ENCODE measurements around the gene NPTX2.

The NPTX2 gene

DNA sequence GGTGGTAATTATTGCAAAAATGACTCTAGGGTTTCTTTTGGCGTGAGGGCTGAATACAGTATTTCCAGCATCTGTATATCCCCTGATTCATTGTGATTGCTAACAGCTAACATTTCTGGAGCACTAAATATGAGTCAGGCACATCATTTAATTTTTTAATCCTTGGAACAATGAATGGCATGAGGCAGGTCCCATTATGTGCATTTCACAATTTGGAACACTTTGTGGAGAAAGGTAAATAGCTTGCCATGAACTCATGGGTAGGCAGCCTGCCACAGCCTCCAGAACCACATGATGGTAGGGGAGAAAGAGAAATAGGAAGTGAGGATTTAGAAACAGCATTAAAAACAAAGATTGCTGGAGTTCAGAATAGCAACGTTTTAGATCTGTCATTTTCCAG lies 1.7 kb downstream of the NPTX2 start:
- DNase-seq = no peak

DNA sequence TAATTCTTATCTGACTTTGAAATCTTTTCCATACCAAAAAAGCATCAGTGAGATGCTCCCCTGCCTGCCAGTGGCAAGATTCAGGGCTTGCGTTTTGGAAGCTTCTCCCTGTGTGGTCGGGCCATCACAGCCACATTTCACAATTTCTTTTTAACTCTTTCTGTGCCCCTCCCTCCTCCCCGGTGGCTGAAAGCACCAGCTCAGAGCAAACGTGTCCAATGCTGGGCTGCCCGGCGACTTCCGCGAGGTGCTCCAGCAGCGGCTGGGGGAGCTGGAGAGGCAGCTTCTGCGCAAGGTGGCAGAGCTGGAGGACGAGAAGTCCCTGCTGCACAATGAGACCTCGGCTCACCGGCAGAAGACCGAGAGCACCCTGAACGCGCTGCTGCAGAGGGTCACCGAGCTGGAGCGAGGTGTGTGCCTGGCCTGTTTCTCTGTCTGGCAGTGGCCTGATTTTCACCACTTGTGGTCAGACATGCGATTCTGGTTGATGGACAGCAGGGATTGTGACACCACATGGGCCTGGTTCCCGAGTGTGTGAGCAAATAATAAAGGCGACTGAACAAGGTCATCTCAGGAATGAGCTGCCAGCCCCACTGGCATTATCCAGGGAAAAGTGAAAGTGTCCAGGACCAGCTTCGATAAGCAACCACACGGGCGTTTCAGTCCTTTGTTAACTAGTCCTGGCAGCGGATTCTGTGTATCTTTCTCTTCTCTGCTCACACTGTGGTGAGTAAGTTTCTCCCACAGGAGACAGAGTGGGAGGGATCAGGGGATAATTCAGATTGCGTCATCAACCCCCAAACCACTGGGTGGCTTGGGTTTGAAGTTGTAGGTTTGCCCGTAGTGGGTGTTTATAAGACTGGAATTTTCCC lies 2.6 kb downstream of the NPTX2 start:
- DNase-seq = peak; percentile 63

DNA sequence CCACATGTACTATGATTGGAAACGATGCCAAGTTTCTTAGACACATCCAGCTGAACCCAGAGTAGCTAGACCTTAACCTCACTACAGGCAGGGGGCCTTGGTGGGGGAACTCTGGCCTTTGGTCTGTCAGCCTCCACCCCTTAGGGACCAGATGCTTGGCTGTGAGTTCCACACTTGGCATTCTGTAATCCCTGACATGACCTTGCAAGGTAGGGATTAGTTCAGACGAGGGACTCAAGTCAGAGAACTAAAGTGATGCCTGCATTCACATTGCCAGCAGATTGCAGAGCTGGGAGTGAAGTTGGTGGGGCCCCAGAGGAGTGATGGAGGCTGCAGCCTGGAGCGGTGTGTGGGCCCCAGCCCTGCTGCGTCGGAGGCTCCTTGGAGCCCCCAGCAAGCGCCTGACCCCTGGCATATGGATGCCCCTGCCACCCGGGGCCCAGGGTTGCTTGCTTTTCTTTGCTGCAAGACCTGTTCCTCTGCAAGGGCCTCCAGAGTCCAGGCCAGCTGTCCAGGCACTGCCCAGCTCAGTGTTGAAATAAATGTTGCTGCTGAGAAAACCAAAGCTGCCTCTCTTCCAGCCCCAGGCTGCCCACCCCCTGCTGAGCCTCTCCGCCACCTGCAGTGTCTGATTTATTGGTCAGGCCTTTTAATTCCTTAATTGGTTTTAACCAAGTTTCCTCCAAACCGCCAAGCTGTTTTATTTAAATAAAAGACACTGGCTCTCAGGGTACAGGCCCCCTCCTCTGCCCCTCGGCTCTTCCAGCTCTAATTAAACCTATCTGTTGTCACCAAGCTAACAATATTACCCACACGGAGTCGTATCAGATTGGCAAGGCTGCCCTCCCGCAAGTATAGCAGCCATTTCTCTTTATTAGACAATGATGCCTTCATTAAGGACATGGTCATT lies 4.7 kb downstream of the NPTX2 start:
- DNase-seq = no peak

DNA sequence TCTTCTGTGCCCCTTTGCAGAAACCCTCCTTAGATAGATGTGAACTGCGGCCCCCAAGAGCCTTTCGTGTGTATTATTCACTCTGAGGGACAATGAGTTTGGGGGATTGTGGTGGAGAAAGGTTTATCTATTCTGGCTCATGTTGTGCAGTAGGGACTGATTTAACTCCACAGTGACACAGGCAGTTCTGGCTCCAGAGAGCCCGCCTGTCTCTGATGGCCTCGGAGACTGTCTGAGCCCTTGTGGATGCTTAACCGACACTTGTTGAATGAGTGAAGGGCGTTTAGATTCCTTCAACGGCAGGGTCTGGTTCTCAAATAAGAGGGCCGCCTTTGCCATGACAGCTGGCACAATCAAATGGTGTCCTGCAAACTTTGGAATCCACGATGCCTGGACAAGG lies 5.8 kb downstream of the NPTX2 start:
- no peak for DNase-seq

DNA sequence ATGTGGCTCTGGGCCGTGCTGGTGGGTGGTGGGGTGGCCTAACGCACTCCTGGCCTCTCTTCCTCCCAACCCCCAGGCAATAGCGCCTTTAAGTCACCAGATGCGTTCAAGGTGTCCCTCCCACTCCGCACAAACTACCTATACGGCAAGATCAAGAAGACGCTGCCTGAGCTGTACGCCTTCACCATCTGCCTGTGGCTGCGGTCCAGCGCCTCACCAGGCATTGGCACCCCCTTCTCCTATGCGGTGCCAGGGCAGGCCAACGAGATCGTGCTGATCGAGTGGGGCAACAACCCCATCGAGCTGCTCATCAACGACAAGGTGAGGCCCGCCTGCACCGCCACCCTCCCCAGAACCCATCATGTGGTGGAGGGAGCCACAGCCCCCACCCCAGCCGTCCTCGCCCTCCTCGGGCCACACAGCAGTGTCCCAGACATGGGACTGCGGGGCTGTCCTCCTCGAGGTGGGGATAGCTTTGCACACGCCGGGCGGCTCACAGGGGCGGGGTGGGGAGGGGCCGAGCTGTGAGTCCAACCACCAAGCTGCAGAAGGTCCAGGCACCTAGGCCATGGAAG lies 7.8 kb downstream of the NPTX2 start:
- no peak for DNase-seq

DNA sequence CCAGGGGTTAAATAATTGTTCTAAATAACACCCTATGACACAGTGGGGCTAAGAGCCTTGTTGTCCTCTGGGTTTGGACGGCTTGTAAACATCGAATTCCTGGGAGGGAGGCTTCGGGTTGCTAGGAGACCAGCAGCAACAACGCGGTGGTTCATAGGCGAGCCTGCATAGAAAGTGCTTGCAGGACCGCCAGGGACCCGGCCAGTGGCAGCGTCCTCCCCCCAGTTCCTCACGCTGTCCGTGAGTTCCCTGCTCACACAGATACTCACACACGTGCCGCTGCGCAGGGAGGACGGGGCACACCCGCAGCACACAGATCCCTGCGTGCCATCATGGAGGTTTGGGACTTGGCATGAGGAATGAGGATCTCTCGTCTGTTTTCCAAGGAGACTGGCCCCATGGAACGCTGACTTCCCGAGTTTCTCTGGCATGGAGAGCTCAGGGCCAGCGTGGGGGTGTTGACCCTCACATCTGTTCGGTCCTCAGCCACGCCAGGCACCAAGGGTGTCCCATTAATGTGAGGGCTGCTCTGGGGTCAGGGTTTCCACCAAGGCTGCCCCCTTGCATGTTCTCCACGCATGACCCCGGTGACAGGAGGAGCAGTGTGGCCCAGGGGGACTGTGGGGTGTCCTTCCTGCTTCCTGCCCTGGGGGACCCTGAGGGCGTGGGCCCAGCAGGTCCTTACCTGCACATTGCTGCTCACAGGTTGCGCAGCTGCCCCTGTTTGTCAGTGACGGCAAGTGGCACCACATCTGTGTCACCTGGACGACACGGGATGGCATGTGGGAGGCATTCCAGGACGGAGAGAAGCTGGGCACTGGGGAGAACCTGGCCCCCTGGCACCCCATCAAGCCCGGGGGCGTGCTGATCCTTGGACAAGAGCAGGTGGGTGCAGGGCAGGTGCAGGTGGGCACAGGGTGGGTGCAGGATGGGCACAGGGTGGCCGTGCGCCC lies 9.7 kb downstream of the NPTX2 start:
- DNase-seq = no peak

DNA sequence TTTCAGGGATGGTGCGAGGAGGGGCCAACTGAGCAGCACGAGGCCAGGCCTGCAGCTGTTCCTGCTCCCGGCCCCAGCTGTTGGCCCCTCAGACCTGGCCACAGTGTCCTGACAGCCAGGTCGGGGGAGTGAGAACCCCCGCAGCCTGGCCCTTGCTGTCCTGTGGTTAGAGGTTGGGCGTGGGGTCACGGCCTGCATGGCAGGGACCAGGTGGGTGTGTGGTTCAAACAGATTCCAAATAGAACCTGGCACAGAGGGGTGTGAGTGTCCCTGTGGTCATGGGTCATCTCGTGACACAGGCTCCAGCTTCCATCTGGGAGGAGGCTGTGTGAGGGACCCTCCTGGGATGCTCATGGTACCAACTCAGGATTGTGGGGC lies 10.3 kb downstream of the NPTX2 start:
- DNase-seq = no peak

DNA sequence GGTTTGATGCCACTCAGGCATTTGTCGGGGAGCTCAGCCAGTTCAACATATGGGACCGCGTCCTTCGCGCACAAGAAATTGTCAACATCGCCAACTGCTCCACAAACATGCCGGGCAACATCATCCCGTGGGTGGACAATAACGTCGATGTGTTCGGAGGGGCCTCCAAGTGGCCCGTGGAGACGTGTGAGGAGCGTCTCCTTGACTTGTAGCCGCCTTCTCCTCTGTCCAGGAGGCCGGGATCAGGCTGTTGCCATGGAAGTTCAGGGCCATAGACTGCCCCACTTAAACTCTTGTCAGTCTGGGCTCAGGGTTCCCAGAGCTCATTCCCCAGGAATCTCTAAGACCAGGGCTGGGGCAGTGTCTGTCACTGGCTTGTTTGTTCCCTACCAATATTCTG lies 11.3 kb downstream of the NPTX2 start:
- no peak for DNase-seq

DNA sequence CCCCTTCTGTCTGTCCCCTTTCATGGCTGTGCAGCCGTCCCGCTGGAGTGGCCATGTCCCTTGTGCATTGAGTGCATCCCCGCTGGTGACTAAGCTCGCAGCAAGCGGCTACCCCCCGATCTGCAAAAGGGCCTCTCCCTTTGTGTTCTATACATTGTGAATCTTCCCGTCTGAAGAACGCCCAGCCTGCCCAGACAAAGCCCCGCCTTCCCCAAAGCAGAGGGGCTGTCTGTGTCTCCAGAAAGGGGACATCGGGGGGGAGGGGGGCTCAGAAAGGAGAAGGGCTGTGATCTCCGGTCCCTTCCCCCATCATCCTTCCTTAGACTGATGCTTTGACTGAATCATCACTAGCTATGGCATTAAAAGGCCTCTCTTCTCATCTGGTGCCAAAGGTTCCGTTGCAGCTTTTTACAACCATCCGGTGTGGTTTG lies 11.9 kb downstream of the NPTX2 start:
- peak; percentile 27 for DNase-seq

DNA sequence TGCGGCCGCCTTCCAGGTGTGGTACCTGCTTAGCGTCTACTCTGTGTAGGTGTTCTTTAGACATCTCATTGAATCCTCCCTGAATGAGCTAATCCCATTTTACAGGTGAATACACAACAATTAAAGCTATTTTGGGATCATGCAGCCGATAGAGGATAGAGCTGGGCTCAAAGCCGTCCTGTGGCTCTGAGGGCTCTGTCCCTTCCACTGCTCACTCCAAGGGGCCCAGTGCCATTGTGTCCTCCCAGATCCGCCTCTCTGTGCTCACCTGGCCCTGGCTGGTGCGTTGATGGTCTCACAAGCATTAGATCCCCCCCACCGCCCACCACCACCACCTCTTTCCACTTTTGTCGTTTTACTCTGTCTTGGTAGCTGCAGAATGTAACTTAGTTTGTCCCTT lies 13.1 kb downstream of the NPTX2 start:
- DNase-seq = no peak

DNA sequence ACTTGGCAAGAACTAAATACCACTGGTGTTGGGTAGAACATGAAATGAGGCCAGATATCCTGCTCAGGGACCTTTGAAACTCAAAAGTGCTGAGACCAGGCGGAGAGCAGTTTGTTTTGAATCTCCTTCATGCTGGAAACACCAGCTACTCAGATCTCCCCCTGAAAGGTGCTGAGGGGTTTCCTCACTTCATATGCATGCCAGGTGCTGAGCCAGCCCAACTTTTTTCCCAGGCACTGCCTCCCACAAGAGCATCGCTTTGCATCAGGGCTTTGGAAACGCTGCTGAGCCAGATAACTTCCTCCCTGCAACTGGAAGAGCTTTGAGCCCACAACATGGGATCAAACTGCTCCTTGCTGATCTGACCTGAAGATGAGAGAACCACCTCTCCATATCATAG lies 13.7 kb downstream of the NPTX2 start:
- no peak for DNase-seq

DNA sequence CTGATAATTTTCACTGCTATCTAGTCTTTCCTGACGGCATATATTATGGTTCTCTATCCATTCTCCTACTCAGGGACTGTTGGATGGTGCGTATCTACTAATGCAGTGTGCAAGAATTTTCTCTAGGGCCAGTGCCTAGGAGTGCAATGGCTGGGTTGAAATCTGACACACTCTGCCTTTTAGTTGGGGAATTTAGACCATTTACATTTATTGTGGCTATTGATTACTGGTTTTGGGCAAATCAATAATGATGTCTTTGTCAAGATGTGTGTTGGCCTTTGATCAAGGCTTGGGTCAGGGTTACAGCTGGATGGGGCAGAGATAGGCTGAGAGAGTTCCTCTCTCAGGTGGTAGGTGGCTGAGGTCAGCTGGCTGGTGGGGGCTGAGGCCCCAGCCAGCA lies 21.8 kb downstream of the NPTX2 start:
- DNase-seq = no peak

DNA sequence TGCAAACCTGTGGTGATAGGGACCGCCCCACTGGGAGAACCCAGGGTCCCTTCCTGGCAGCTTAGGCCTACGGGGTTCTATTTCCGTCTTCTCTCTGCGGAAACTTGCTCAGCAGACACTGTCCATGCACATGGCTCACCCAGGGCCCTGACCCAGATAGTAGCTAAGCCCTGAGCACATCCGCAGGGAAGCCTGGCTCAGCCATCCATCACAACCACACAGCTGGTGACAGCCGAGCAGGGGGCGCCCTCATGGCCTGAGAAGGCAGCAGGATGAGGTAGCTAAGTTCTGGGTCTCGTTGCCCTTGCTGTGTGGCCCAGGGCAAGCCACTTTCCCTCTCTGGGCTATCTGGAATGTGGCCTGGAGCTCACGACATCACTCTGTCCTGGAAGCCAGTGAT lies 23.3 kb downstream of the NPTX2 start:
- no peak for DNase-seq

DNA sequence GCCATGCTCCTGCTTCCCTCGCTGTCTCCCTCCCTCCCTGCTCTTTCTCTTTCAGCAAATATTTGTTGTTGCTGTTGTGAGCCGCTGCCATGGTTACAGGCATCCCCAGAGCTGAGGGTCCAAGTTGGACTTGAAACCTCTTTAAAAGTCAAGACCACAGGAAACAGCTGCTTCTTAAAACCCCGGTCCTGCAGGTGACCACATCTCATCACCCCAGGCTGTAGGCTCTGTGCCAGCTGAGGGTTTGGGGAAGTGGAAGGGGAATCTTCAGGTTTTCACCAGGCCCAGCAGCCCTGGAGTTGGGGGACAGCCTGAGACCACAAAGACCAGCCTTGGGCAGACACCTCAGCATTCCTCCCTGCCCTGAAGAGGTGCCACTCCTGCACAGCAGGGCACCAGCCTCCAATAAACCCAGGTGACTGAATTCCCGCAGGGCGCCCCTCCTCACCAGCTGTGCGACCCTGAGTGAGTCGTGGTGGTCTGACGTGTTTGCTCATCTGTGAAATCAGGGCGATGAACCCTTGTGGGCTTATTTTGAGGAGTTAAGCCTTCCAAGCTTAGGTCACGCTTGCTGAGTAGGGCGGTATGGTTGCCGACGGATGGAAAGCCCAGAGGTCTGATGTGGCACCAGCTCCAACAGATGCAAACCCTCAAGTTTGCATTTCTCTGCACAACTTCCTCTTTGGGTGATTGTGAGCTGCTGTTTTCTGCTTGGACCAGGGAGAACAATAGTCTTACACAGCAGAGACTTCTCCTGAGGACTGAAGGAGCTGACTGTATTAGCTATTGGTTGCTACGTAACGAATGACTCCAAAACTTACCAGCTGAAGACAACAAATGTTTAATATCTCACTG lies 24.8 kb downstream of the NPTX2 start:
- no peak for DNase-seq

DNA sequence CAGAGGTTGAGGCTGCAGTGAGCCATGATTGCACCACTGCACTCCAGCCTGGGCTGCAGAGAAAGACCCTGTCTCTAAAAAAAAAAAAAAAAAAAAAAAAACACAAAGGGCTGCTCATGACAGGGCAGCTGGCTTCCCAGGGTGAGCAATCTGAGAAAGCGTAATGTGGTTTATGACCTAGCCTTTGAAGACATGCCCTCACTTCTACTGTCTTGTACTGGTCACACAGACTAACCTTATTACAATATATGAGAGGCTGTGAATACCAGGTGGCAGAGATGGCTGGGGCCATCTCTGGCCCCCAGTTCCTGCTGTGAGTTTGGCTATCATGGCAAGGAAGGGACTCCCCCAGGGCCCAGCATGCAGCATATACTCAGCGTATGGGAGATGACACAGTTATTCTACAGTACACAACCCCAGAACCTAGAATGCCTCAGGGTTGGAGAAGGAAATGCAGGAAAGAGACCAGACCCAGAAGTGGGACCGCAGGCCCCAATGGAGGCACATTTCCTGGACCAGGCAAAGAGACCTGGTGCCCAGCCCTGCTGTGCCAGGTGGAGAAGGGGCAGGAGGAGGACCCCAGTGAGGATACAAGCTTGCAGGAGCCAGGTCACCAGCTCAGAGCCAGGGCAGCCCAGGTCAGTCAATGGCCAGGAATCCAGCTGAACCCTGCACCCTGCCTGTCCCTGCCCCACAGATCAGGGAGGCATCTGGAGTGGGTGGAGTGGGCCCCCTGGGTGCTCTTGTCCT lies 26.3 kb downstream of the NPTX2 start:
- DNase-seq = no peak

DNA sequence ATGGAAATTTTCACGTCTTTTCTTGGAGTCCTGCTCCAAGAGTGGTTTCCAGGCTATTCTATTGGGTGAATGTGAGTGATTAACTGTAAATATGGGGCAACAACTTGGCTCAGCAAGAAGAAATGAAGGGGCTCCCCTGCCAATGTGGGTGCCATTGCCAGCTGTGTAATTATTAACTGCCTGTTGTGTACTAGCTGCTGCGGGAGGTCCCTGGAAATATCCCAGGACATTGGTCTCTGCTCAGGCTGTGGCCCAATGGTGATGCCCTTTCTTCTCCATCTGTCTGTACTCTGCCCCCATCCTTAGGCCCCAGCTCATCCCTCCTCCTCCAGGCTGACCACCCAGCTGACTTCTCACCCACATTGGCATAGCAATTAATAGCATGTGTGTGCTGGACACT lies 29.4 kb downstream of the NPTX2 start:
- no peak for DNase-seq

DNA sequence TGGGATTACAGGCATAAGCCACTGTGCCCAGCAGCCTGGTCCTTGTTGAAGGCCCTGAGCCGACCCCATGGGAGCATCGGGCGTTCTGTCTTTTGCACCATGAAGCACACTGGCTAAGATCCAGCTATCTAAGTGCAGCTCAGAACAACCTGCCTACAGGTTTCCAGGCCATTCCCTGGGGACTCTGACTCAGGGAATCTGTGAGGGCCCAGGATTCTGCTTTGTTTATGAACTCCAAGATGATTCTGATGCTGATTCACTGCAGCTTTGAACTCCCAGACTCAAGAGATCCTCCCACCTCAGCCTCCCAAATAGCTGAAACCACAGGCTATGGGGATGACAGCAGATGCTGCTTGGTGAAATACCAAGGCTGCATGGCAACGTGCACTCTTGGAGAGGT lies 30.2 kb downstream of the NPTX2 start:
- no peak for DNase-seq

DNA sequence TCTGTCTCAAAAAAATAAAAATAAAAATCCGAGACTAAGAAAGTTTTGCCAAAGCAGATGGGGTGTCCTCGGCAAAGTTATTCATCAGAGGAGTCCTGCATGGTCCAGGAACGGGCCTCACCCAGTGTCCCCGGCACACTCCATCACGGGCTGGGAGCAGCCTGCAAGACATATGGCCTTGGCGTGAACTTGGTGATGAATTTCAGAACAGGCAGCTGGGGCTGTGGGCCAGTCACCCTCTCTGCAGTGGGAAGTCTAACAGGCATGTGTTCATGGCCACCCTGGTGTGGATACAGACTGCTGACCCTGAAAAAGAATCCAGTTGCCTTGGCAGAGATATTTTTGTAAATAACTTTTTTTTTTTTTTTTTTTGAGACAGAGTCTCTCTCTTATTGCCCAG lies 34.7 kb downstream of the NPTX2 start:
- DNase-seq = no peak

DNA sequence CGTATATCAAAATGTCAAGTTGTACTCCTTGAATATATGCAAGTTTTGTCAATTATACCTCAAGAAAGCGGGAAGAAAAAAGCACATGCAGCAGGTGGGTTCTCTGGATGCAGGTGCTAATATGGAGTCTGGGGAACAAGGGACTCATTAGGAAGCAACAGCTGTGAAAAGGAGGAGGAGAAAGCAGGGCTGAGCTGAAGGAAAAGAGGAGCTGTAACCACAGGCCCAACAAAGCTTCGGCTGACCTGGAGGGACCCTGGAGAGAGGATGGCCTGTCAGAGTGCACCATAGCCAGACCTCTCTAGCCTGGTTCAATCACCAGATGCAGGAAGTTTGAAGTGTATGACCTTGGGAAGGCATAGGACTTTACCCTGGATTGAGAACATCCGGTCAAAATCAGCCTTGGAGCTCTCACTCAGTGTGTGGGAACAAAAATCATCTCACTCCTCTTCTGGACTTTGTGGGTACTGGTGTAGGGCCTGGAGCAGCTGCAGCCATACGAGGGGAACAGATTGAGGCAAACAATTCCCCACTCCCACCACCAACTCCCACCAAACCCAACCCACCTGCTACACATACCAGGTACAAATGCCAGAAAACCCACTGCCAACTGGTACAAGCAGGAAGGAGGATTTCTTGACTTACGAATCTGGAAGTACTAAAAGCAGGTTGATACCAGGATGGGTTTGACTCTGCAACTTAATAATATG lies 36.7 kb downstream of the NPTX2 start:
- no peak for DNase-seq

Measured in fibroblast of skin of scalp (primary cell).